HG02571 (cell line): Measurements from ENCODE around the gene DIO2.

Experiments used
- ATAC-seq: cut with Tn5 transposase; IDR thresholded peaks from one replicate; pipeline ENCODE4 v1.9.1; 2021; ENCODE audit warnings: mild to moderate bottlenecking, moderate library complexity; ENCODE audit not compliant: unreplicated experiment

The DIO2 gene

GRCh38 chr14:80172375-80173051 lies 38.8 kb downstream of the DIO2 start:
- ATAC-seq, result no peak

- ATAC-seq, result no peak
These were observed 43.4 kb downstream of the DIO2 start for GRCh38 chr14:80167793-80168448.

- no peak for ATAC-seq
These were observed 46.1 kb downstream of the DIO2 start for GRCh38 chr14:80164991-80165721.

GRCh38 chr14:80152763-80153162 lies 58.5 kb downstream of the DIO2 start:
- ATAC-seq, result no peak

- no peak for ATAC-seq
These were observed 59.1 kb downstream of the DIO2 start for GRCh38 chr14:80152166-80152565.

- ATAC-seq, result no peak
These were observed 61.0 kb downstream of the DIO2 start for GRCh38 chr14:80150301-80150700.
